Liver (tissue), 9 donors: Measurements from ENCODE around the gene NFIA. TPM values are rescaled to one million over a fixed set of nuclear protein-coding genes. Genes with fewer than 3 reads are reported as not detected.

ENCODE experiments used
- DNase-seq: peaks from one replicate; pipeline ENCODE4 v3.0.0-alpha.2; 2017; ENCODE audit warnings: low spot score
- H3K27ac ChIP-seq, 2 donors: one replicate each; pipeline ENCODE4 v1.7.0; 2013; ENCODE audit warnings: inconsistent platforms in 2 of 2, low read length in 2 of 2, control low read depth in 1 of 2, low read depth in 1 of 2, mild to moderate bottlenecking in 1 of 2
- H3K27me3 ChIP-seq, 4 donors: one replicate each; pipeline versions ENCODE4 v1.6.1 to v1.7.0; 2013; ENCODE audit warnings: low read length in 3 of 4, inconsistent platforms in 1 of 4, mild to moderate bottlenecking in 1 of 4, moderate library complexity in 1 of 4; ENCODE audit not compliant: control insufficient read depth in 4 of 4, insufficient read depth in 4 of 4
- H3K36me3 ChIP-seq, 4 donors: one replicate each; pipeline versions ENCODE4 v1.6.1 to v1.7.0; 2013; ENCODE audit warnings: low read length in 3 of 4, mild to moderate bottlenecking in 3 of 4, low read depth in 1 of 4, moderate library complexity in 1 of 4; ENCODE audit not compliant: control insufficient read depth in 4 of 4, insufficient read depth in 3 of 4
- H3K4me1 ChIP-seq, 4 donors: one replicate each; pipeline versions ENCODE4 v1.6.1 to v1.7.0; 2013; ENCODE audit warnings: low read length in 3 of 4, mild to moderate bottlenecking in 3 of 4, moderate library complexity in 1 of 4; ENCODE audit not compliant: control insufficient read depth in 4 of 4, insufficient read depth in 4 of 4
- H3K4me3 ChIP-seq, 3 donors: one replicate each; pipeline versions ENCODE4 v1.6.1 to v1.7.0; 2013; ENCODE audit warnings: low read length in 3 of 3, control low read depth in 1 of 3, low read depth in 1 of 3, mild to moderate bottlenecking in 1 of 3
- H3K9ac ChIP-seq, 2 donors: one replicate each; pipeline ENCODE4 v1.7.0; 2013; ENCODE audit warnings: low read length in 2 of 2, mild to moderate bottlenecking in 2 of 2, moderate library complexity in 2 of 2, control low read depth in 1 of 2, low read depth in 1 of 2
- H3K9me3 ChIP-seq, 4 donors: one replicate each; pipeline versions ENCODE4 v1.6.1 to v1.7.0; 2013; ENCODE audit warnings: low read length in 3 of 4; ENCODE audit not compliant: control insufficient read depth in 4 of 4
- CTCF ChIP-seq: fragments of 150-350 bp; IDR thresholded peaks from 2 replicates; pipeline ENCODE4 v1.5.1; 2017; ENCODE audit warnings: improper control_type of control experiment, low read depth, low read length; ENCODE audit not compliant: missing input control
- FOXA1 ChIP-seq: IDR thresholded peaks from 2 replicates; pipeline ENCODE4 v1.6.1; 2016; ENCODE audit warnings: antibody characterized with exemption
- FOXA2 ChIP-seq: IDR thresholded peaks from 2 replicates; pipeline ENCODE4 v1.6.1; 2016; ENCODE audit warnings: antibody characterized with exemption
- GABPA ChIP-seq, 2 donors: IDR thresholded peaks in 1 of 2; conservative IDR thresholded peaks in 1 of 2; 2 replicates each; pipeline ENCODE4 v1.6.1; 2016; ENCODE audit warnings: antibody characterized with exemption in 2 of 2, mild to moderate bottlenecking in 1 of 2, moderate library complexity in 1 of 2
- HNF4A ChIP-seq, 2 donors: conservative IDR thresholded peaks; 2 replicates each; pipeline ENCODE4 v1.6.1; 2016; ENCODE audit warnings: antibody characterized with exemption in 2 of 2, mild to moderate bottlenecking in 2 of 2
- HNF4G ChIP-seq: IDR thresholded peaks from 2 replicates; pipeline ENCODE4 v1.6.1; 2016; ENCODE audit warnings: antibody characterized with exemption
- JUND ChIP-seq, 2 donors: IDR thresholded peaks; 2 replicates each; pipeline ENCODE4 v1.6.1; 2016; ENCODE audit warnings: antibody characterized with exemption in 2 of 2
- MAX ChIP-seq: IDR thresholded peaks from 2 replicates; pipeline ENCODE4 v1.6.1; 2016; ENCODE audit warnings: antibody characterized with exemption
- NR2F2 ChIP-seq: IDR thresholded peaks from 2 replicates; pipeline ENCODE4 v1.6.1; 2016; ENCODE audit warnings: antibody characterized with exemption
- RAD21 ChIP-seq, 2 donors: IDR thresholded peaks; 2 replicates each; pipeline ENCODE4 v1.6.1; 2016; ENCODE audit warnings: antibody characterized with exemption in 2 of 2, mild to moderate bottlenecking in 2 of 2
- REST ChIP-seq: IDR thresholded peaks from 2 replicates; pipeline ENCODE4 v1.6.1; 2016; ENCODE audit warnings: antibody characterized with exemption, mild to moderate bottlenecking
- RXRA ChIP-seq, 2 donors: IDR thresholded peaks; 2 replicates each; pipeline ENCODE4 v1.6.1; 2017 to 2018; ENCODE audit warnings: antibody characterized with exemption in 2 of 2, mild to moderate bottlenecking in 1 of 2
- SP1 ChIP-seq: IDR thresholded peaks from 2 replicates; pipeline ENCODE4 v1.6.1; 2018; ENCODE audit warnings: antibody characterized with exemption, mild to moderate bottlenecking
- ZBTB33 ChIP-seq: IDR thresholded peaks from 2 replicates; pipeline ENCODE4 v1.6.1; 2016; ENCODE audit warnings: antibody characterized with exemption
- WGBS: extraction: QIAGEN DNeasy Blood & Tissue Kit; methylation state at CpG from one replicate; pipeline ENCODE4 v1.1.7; 2013; 5-methylcytosine and 5-hydroxymethylcytosine counted together
- polyA plus RNA-seq, 2 donors: library from polyadenylated mRNA; stranded (reverse) in 1 of 2; unstranded in 1 of 2; fragments of 200-250 nt in 1 of 2; fragments of >200 nt in 1 of 2; fragmentation: Nextera tagmentation in 1 of 2; extraction: Ambion mirVana in 1 of 2; gene quantifications; one replicate each; pipeline versions ENCODE4 v1.2.1 to v1.2.3, GENCODE V29; 2013 to 2015
- total RNA-seq, 2 donors: library from RNA; depleted of rRNA; stranded (reverse); fragments of >200 nt; gene quantifications; one replicate each; pipeline ENCODE4 v1.2.3, GENCODE V29; 2014
- donor health status: healthy.
- donor health status: healthy.
- donor health status: healthy.
- donor health status: healthy.
- donor health status: healthy.

The NFIA gene
- total and polyA plus RNA-seq, 4 donors, result 6.8 to 53.7 (median 22.2) TPM

- Histone ChIP-seq H3K27ac (peak overlapping the region; percentile 94 to 97), H3K36me3 (no peaks in the 10 kb centered on the region), H3K4me3 (no peak overlapping the region), H3K27me3 (no peaks in the 10 kb centered on the region), H3K9me3 (no peaks in the 10 kb centered on the region), H3K4me1 (peaks cover 6 to 27% (median 20%) of the 10 kb centered on the region in 4 donors), H3K9ac (peak overlapping the region in 1 of 2 donors; percentile 64)
- no peak for TF ChIP-seq HNF4G
- no peak for TF ChIP-seq REST
- no peak for TF ChIP-seq FOXA2
- no peak for TF ChIP-seq ZBTB33
- TF ChIP-seq SP1, result no peak
- TF ChIP-seq NR2F2, result no peak
- no peak for TF ChIP-seq CTCF
- TF ChIP-seq GABPA (IDR thresholded peaks at IDR 0.05 in 1 of 2, conservative IDR thresholded peaks at IDR 0.05 in 1 of 2), result no peak
- TF ChIP-seq JUND (IDR thresholded peaks at IDR 0.05), result no peak
- no peak for TF ChIP-seq RAD21 (IDR thresholded peaks at IDR 0.05)
- no peak for DNase-seq
- 68% methylated on average over 2 of the region's 2 CpGs for WGBS
Observed at GRCh38 chr1:61056196-61056572, 26.2 kb upstream of the NFIA start.

GRCh38 chr1:61056573-61057439 lies 25.6 kb upstream of the NFIA start:
- TF ChIP-seq RAD21 (IDR thresholded peaks at IDR 0.05), result peak in 1 of 2 donors; percentile 4
- peak in 1 of 2 donors; percentile 43 for TF ChIP-seq RXRA (IDR thresholded peaks at IDR 0.05)
- peak; percentile 25 for TF ChIP-seq REST
- TF ChIP-seq MAX, result peak; percentile 85
- TF ChIP-seq HNF4A (conservative IDR thresholded peaks at IDR 0.05), result no peak
- no peak for TF ChIP-seq GABPA (IDR thresholded peaks at IDR 0.05 in 1 of 2, conservative IDR thresholded peaks at IDR 0.05 in 1 of 2)
- TF ChIP-seq SP1, result peak; percentile 38
- no peak for TF ChIP-seq FOXA1
- Histone ChIP-seq H3K27ac (peak overlapping the region; percentile 94 to 97), H3K27me3 (no peaks in the 10 kb centered on the region), H3K9me3 (no peaks in the 10 kb centered on the region), H3K36me3 (no peaks in the 10 kb centered on the region), H3K4me3 (peak overlapping the region; percentile 55 to 92 (median 59)), H3K4me1 (peaks cover 6 to 27% (median 19%) of the 10 kb centered on the region in 4 donors), H3K9ac (peak overlapping the region; percentile 64 to 84)
- peak; percentile 71 for DNase-seq
- 2% methylated on average over 50 of the region's 50 CpGs for WGBS
